ENCODE data around the gene RNF115.
"Not testable (repeated sequence)": the region's sequence is repeated elsewhere in the genome, so short reads cannot be mapped to it uniquely, and the experiment has no call there.

The RNF115 gene

GRCh38 chr1:145729666-145730436 is 94.0 kb downstream of the RNF115 start:
- DNase-seq, result peak; percentile 75

GRCh38 chr1:145729196-145729595 is 94.7 kb downstream of the RNF115 start:
- DNase-seq, result peak; percentile 51

GRCh38 chr1:145726193-145726592 is 97.7 kb downstream of the RNF115 start:
- not testable (repeated sequence) for DNase-seq

- DNase-seq, result peak; percentile 57
These were observed 102.8 kb downstream of the RNF115 start for GRCh38 chr1:145720878-145721671.

GRCh38 chr1:145720556-145720877 is 103.4 kb downstream of the RNF115 start:
- peak; percentile 85 for DNase-seq

- no peak for DNase-seq
These were observed 104.4 kb downstream of the RNF115 start, which contains the start of gene CD160 for GRCh38 chr1:145719230-145720079. Gene CD160 (plus strand): TSS chr1:145719499. CDS start chr1:145728328, 8,829 bp downstream.

GRCh38 chr1:145718465-145718864 is 105.4 kb downstream of the RNF115 start:
- DNase-seq, result not testable (repeated sequence)

- DNase-seq, result no peak
These were observed 106.1 kb downstream of the RNF115 start for GRCh38 chr1:145717833-145718232.

GRCh38 chr1:145716641-145717345 is 107.1 kb downstream of the RNF115 start:
- no peak for DNase-seq

GRCh38 chr1:145714524-145715111 is 109.3 kb downstream of the RNF115 start:
- DNase-seq, result no peak

- DNase-seq, result no peak
These were observed 112.7 kb downstream of the RNF115 start for GRCh38 chr1:145711213-145711651.

- no peak for DNase-seq
These were observed 113.4 kb downstream of the RNF115 start for GRCh38 chr1:145710291-145711027.

- DNase-seq, result no peak
These were observed 115.8 kb downstream of the RNF115 start for GRCh38 chr1:145708063-145708462.

GRCh38 chr1:145707183-145707867 is 116.6 kb downstream of the RNF115 start, which contains the start of gene PDZK1:
Gene PDZK1 (minus strand): TSS chr1:145707368. CDS start chr1:145688021, 19,347 bp downstream.
- no peak for DNase-seq

GRCh38 chr1:145706086-145706664 is 117.7 kb downstream of the RNF115 start:
- DNase-seq, result no peak

- DNase-seq, result no peak
These were observed 118.3 kb downstream of the RNF115 start for GRCh38 chr1:145705622-145706021.

- no peak for DNase-seq
These were observed 121.1 kb downstream of the RNF115 start for GRCh38 chr1:145702826-145703225.

- DNase-seq, result no peak
These were observed 121.8 kb downstream of the RNF115 start for GRCh38 chr1:145702052-145702451.

- DNase-seq, result no peak
These were observed 122.5 kb downstream of the RNF115 start for GRCh38 chr1:145701306-145701862.

- DNase-seq, result no peak
These were observed 127.3 kb downstream of the RNF115 start for GRCh38 chr1:145696630-145696960.
